CD4-positive, alpha-beta T cell (primary cell): Measurements from ENCODE around the gene GRN. TPM values are rescaled to one million over a fixed set of nuclear protein-coding genes. Genes with fewer than 3 reads are reported as not detected.

Experiments
- ATAC-seq: fragments of 200-7000 bp; cut with Tn5 transposase; one replicate; pipeline ENCODE4 v1.10.0; 2022; ENCODE audit warnings: mild to moderate bottlenecking; ENCODE audit not compliant: poor library complexity
- CTCF ChIA-PET: fragments of 350-600 bp; sonication (Branson Sonifier 250); formaldehyde crosslinking; loops from one replicate; lab custom pipeline; 2021; ENCODE audit warnings: antibody characterized with exemption, inconsistent platforms; lab: Charles Lee
- POLR2A ChIA-PET: fragments of 350-600 bp; sonication (Branson Sonifier 250); formaldehyde crosslinking; loops from one replicate; lab custom pipeline; 2021; ENCODE audit warnings: antibody characterized with exemption, inconsistent platforms; lab: Charles Lee
- DNase-seq, 14 experiments: peaks; one replicate each; pipeline ENCODE4 v3.0.0-alpha.2; 2013 to 2020; ENCODE audit warnings: mixed read lengths in 2 of 14
- H3K27ac ChIP-seq, 2 donors: one replicate each; pipeline versions ENCODE4 v1.5.1 to v1.7.0; 2013; ENCODE audit warnings: low read length in 2 of 2, low read depth in 1 of 2, mild to moderate bottlenecking in 1 of 2
- H3K27me3 ChIP-seq, 2 experiments: 1 replicate in 1 of 2; 2 replicates in 1 of 2; pipeline versions ENCODE4 v1.6.1 to v1.7.0; 2013; ENCODE audit warnings: low read length in 2 of 2, control low read depth in 1 of 2, mild to moderate bottlenecking in 1 of 2, moderate library complexity in 1 of 2; ENCODE audit not compliant: insufficient read depth in 2 of 2, control insufficient read depth in 1 of 2
- H3K36me3 ChIP-seq: one replicate; pipeline ENCODE4 v1.6.1; 2013; ENCODE audit warnings: low read length, control low read depth; ENCODE audit not compliant: insufficient read depth
- H3K4me1 ChIP-seq: one replicate; pipeline ENCODE4 v1.6.1; 2013; ENCODE audit warnings: low read length, control low read depth; ENCODE audit not compliant: insufficient read depth
- H3K4me3 ChIP-seq: one replicate; pipeline ENCODE4 v1.5.1; 2013; ENCODE audit warnings: mild to moderate bottlenecking, low read length, moderate library complexity
- H3K9me3 ChIP-seq, 2 experiments: 1 replicate in 1 of 2; 2 replicates in 1 of 2; pipeline versions ENCODE4 v1.6.1 to v1.7.0; 2013; ENCODE audit warnings: low read length in 2 of 2, mild to moderate bottlenecking in 2 of 2, control low read depth in 1 of 2, moderate library complexity in 1 of 2; ENCODE audit not compliant: control insufficient read depth in 1 of 2, insufficient read depth in 1 of 2
- H3K27ac Mint-ChIP-seq: one replicate; pipeline ENCODE4 v1.8.0; 2020; ENCODE audit warnings: mixed read lengths
- H3K27me3 Mint-ChIP-seq: one replicate; pipeline ENCODE4 v1.8.0; 2021; ENCODE audit warnings: mixed read lengths
- H3K36me3 Mint-ChIP-seq: one replicate; pipeline ENCODE4 v1.8.0; 2021; ENCODE audit warnings: low read depth, mixed read lengths
- H3K4me1 Mint-ChIP-seq: one replicate; pipeline ENCODE4 v1.8.0; 2021; ENCODE audit warnings: low read depth, mixed read lengths
- H3K4me3 Mint-ChIP-seq: one replicate; pipeline ENCODE4 v1.8.0; 2020; ENCODE audit warnings: mild to moderate bottlenecking, mixed read lengths
- H3K9me3 Mint-ChIP-seq: one replicate; pipeline ENCODE4 v1.8.0; 2020; ENCODE audit warnings: mixed read lengths
- CTCF ChIP-seq: fragments of 200-600 bp; IDR thresholded peaks from one replicate; pipeline ENCODE4 v1.8.0; 2022; ENCODE audit warnings: antibody characterized with exemption, mild to moderate bottlenecking
- intact Hi-C, 2 experiments: fragments of 100-400 bp; cut with DNase I in 1 of 2; cut with micrococcal nuclease in 1 of 2; formaldehyde crosslinking; loops; one replicate each; pipeline versions ENCODE4 v1.15.1 to v1.9.0; 2023 to 2025; cut with DNase I, micrococcal nuclease
- total RNA-seq, 174 experiments: library from RNA in 2 of 174; stranded (reverse) in 2 of 174; gene quantifications; one replicate each; pipeline ENCODE4 v1.2.3 and lab custom pipeline; 2021 to 2026

The GRN gene
- total RNA-seq, 2 experiments from 2014 or later: 15.3 to 16.1 TPM

DNA sequence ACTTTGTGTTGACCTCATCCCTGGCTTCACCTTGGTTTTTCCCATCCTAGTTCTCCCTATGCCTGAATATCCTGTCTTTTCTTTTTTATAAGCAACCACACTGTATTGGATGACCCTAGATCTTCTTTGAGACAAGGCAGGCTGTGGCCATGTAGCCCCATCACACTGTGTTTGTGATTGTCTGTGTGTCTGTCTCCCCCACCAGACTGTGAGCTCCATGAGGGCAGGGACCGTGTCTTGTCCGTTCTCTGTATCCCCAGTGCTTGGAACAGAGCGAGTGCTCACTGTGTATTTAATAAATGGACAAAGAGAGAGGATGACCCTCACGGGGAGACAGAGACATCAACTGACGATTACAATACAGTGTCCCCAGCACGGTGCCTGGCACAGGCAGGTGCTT lies 27.6 kb upstream of the GRN start:
- H3K27ac Mint-ChIP-seq: no peak overlapping the region
- no peak overlapping the region for H3K4me3 ChIP-seq
- DNase-seq: no peak
- no peak overlapping the region for H3K27ac ChIP-seq
- peaks cover 46% of the 10 kb centered on the region for H3K27me3 Mint-ChIP-seq
- ChIA-PET POLR2A (interaction anchor here (1.8 to 3.8 kb wide), 4 partner anchors 9 to 108 kb away, joined by 4 to 29 read pairs (median 12); partner anchors contain the start of gene UBTF), CTCF (no interaction called here)
- peaks cover 31% of the 10 kb centered on the region for H3K36me3 ChIP-seq
- intact Hi-C loops: no loop called here
- H3K9me3 Mint-ChIP-seq: no peaks in the 10 kb centered on the region
- peaks cover 0 to 8% of the 10 kb centered on the region in 2 experiments for H3K9me3 ChIP-seq
- peak overlapping the region; percentile 51 for H3K4me3 Mint-ChIP-seq
- peaks cover 21% of the 10 kb centered on the region for H3K4me1 ChIP-seq
- peaks cover 21% of the 10 kb centered on the region for H3K4me1 Mint-ChIP-seq
- peaks cover 27 to 28% of the 10 kb centered on the region in 2 experiments for H3K27me3 ChIP-seq
- no peak for ATAC-seq
- H3K36me3 Mint-ChIP-seq: peaks cover 28% of the 10 kb centered on the region
- TF ChIP-seq CTCF: no peak

GRCh38 chr17:44318077-44318892 lies 26.8 kb upstream of the GRN start:
- peaks cover 27 to 28% of the 10 kb centered on the region in 2 experiments for H3K27me3 ChIP-seq
- peaks cover 29% of the 10 kb centered on the region for H3K4me1 ChIP-seq
- no peak overlapping the region for H3K4me3 ChIP-seq
- no peaks in the 10 kb centered on the region for H3K9me3 Mint-ChIP-seq
- DNase-seq (peak in 1 of 14 experiments; percentile 8), ATAC-seq (no peak)
- intact Hi-C loops: no loop called here
- H3K4me1 Mint-ChIP-seq: peaks cover 21% of the 10 kb centered on the region
- no peak overlapping the region for H3K27ac ChIP-seq
- peak overlapping the region; percentile 21 for H3K4me3 Mint-ChIP-seq
- peaks cover 0 to 8% of the 10 kb centered on the region in 2 experiments for H3K9me3 ChIP-seq
- ChIA-PET CTCF (no interaction called here), POLR2A (interaction anchor here (0.8 to 3.8 kb wide), 5 partner anchors 9 to 132 kb away, joined by 3 to 29 read pairs (median 10); partner anchors contain the start of genes TMUB2 and UBTF)
- H3K36me3 ChIP-seq: peaks cover 31% of the 10 kb centered on the region
- peaks cover 40% of the 10 kb centered on the region for H3K27me3 Mint-ChIP-seq
- no peak for TF ChIP-seq CTCF
- peaks cover 28% of the 10 kb centered on the region for H3K36me3 Mint-ChIP-seq
- H3K27ac Mint-ChIP-seq: no peak overlapping the region

GRCh38 chr17:44320066-44320465 lies 25.0 kb upstream of the GRN start:
- Mint-ChIP-seq H3K4me1 (peaks cover 25% of the 10 kb centered on the region), H3K27ac (no peak overlapping the region), H3K27me3 (peaks cover 25% of the 10 kb centered on the region), H3K4me3 (no peak overlapping the region), H3K9me3 (no peaks in the 10 kb centered on the region), H3K36me3 (peaks cover 29% of the 10 kb centered on the region)
- Histone ChIP-seq H3K27me3 (peaks cover 17 to 20% of the 10 kb centered on the region in 2 experiments), H3K9me3 (peaks cover 0 to 8% of the 10 kb centered on the region in 2 experiments), H3K36me3 (peaks cover 31% of the 10 kb centered on the region), H3K27ac (no peak overlapping the region), H3K4me3 (no peak overlapping the region), H3K4me1 (peaks cover 36% of the 10 kb centered on the region)
- DNase-seq: peak in 1 of 14 experiments; percentile 19
- ChIA-PET POLR2A (no interaction called here), CTCF (no interaction called here)
- intact Hi-C loops: loop anchor here in 1 of 2 experiments (10.0 kb wide), 1 partner anchor 195 kb away; the partner anchor contains the start of gene HDAC5
- ATAC-seq: no peak
- TF ChIP-seq CTCF: no peak
